Sciatic nerve (tissue), 2 donors: ENCODE measurements around the gene ST3GAL6. TPM values are rescaled to one million over a fixed set of nuclear protein-coding genes. Genes with fewer than 3 reads are reported as not detected.
"Not testable (repeated sequence)": the region's sequence is repeated elsewhere in the genome, so short reads cannot be mapped to it uniquely, and the experiment has no call there.

ENCODE experiments used
- ATAC-seq: fragments of 200-7000 bp; cut with Tn5 transposase; one replicate; pipeline ENCODE4 v1.9.1; 2020; ENCODE audit warnings: mild to moderate bottlenecking, moderate library complexity
- DNase-seq: peaks from one replicate; pipeline ENCODE4 v3.0.0-alpha.2; 2020; ENCODE audit warnings: low spot score
- intact Hi-C: fragments of 100-400 bp; cut with DNase I; formaldehyde crosslinking; loops from one replicate; pipeline ENCODE4 v1.14.2; 2022
- total RNA-seq: library from RNA; stranded (reverse); fragmentation: NEBNext Ultra II Directional; extraction: Animal tissue kit (Norgen Biotek cat#: 25700); gene quantifications from one replicate; pipeline ENCODE4 v1.2.1, GENCODE V29; 2021
- donor health status: DM: no; HTN: no; CAD: no.
- donor health status: DM: no; HTN: no; CAD: no.

Gene ST3GAL6
- total RNA-seq, 1 donor from 2014 or later: 25.1 TPM

GRCh38 chr3:98823791-98824190 lies 60.7 kb downstream of the ST3GAL6 start:
- DNase-seq: no peak
- ATAC-seq: no peak
- intact Hi-C loops: no loop called here

- ATAC-seq: no peak
Observed at GRCh38 chr3:98824256-98824655, 61.1 kb downstream of the ST3GAL6 start.

GRCh38 chr3:98826126-98826525 lies 63.0 kb downstream of the ST3GAL6 start:
- no peak for DNase-seq
- intact Hi-C loops: no loop called here
- no peak for ATAC-seq

More at GRCh38 chr3:98824256-98824655, 61.1 kb downstream of the ST3GAL6 start:
- intact Hi-C loops: no loop called here
- no peak for DNase-seq

- ATAC-seq: no peak
- intact Hi-C loops: no loop called here
- no peak for DNase-seq
Observed at GRCh38 chr3:98827221-98827920, 64.2 kb downstream of the ST3GAL6 start.

- DNase-seq: no peak
- intact Hi-C loops: no loop called here
- ATAC-seq: no peak
Observed at GRCh38 chr3:98829246-98829832, 66.2 kb downstream of the ST3GAL6 start.

- intact Hi-C loops, ATAC-seq, DNase-seq: not testable (repeated sequence)
Observed at GRCh38 chr3:98831060-98831459, 67.9 kb downstream of the ST3GAL6 start.

GRCh38 chr3:98839846-98840245 lies 76.7 kb downstream of the ST3GAL6 start:
- intact Hi-C loops: no loop called here
- ATAC-seq (no peak), DNase-seq (no peak)

- intact Hi-C loops: no loop called here
- no peak for ATAC-seq
- no peak for DNase-seq
Observed at GRCh38 chr3:98843266-98843959, 80.3 kb downstream of the ST3GAL6 start.

Other genes starting within 250 kb of the ST3GAL6 start
- gene CLDND1, start 240.4 kb upstream of the ST3GAL6 start, total RNA-seq: 185 TPM
- 0.36 TPM for gene GPR15, start 231.4 kb upstream of the ST3GAL6 start, total RNA-seq
- 16.9 TPM for gene CPOX, start 169.7 kb upstream of the ST3GAL6 start, total RNA-seq
- 41.8 TPM for gene DCBLD2, start 138.4 kb downstream of the ST3GAL6 start, total RNA-seq